Testis (tissue), 3 donors: ENCODE data around the gene ERI3. TPM values are rescaled to one million over a fixed set of nuclear protein-coding genes. Genes with fewer than 3 reads are reported as not detected.

Experiments used
- DNase-seq: peaks from one replicate; pipeline ENCODE4 v3.0.0-alpha.2; 2019
- H3K27ac ChIP-seq, 2 donors: fragments of 200-600 bp; sonication (generic); one replicate each; pipeline ENCODE4 v1.5.1; 2019
- H3K27me3 ChIP-seq: fragments of 200-600 bp; sonication (generic); one replicate; pipeline ENCODE4 v1.5.1; 2019
- H3K36me3 ChIP-seq: fragments of 200-600 bp; sonication (generic); one replicate; pipeline ENCODE4 v1.5.1; 2017; ENCODE audit warnings: low read depth; ENCODE audit errors: missing control alignments
- H3K4me1 ChIP-seq: fragments of 200-600 bp; sonication (generic); one replicate; pipeline ENCODE4 v1.5.1; 2019
- H3K4me3 ChIP-seq, 2 donors: fragments of 200-600 bp; sonication (generic); one replicate each; pipeline ENCODE4 v1.5.1; 2017 to 2019
- H3K9me3 ChIP-seq: fragments of 200-600 bp; sonication (generic); one replicate; pipeline ENCODE4 v1.5.1; 2017
- POLR2A ChIP-seq: fragments of 450-650 bp; IDR thresholded peaks from one replicate; pipeline ENCODE4 v1.6.1; 2017; ENCODE audit warnings: antibody characterized with exemption, mild to moderate bottlenecking, moderate library complexity
- WGBS, 2 donors: methylation state at CpG; one replicate each; pipeline ENCODE4 v1.1.5; 2018; 5-methylcytosine and 5-hydroxymethylcytosine counted together
- intact Hi-C: fragments of 100-400 bp; cut with DNase I; formaldehyde crosslinking; loops from one replicate; pipeline ENCODE4 v1.15.1; 2023; ENCODE audit warnings: low total_unique reads
- polyA plus RNA-seq: library from polyadenylated mRNA; stranded (reverse); fragments of 350-450 nt; fragmentation: Illumina TruSeq; extraction: RNeasy Lipid Tissue Mini Kit (QIAGEN cat#74804); gene quantifications from one replicate; pipeline ENCODE4 v1.2.3, GENCODE V29; 2014; ENCODE audit warnings: low read depth, low replicate concordance; ENCODE audit not compliant: insufficient read depth
- total RNA-seq, 2 donors: library from RNA; depleted of rRNA; stranded (reverse); fragments of >200 nt; gene quantifications; one replicate each; pipeline ENCODE4 v1.2.3, GENCODE V29; 2016
- TF ChIP-seq, protein P1 (sequence below), 3 experiments: fragments of 450-650 bp in 2 of 3; fragments of 200-600 bp in 1 of 3; sonication (generic) in 1 of 3; IDR thresholded peaks; one replicate each; pipeline ENCODE4 v1.5.1; 2016 to 2019; ENCODE audit warnings: antibody characterized with exemption in 3 of 3, mild to moderate bottlenecking in 2 of 3, moderate library complexity in 1 of 3

ERI3 gene
- total and polyA plus RNA-seq, 3 donors from 2014 or later = 104 to 140 (median 109) TPM

DNA sequence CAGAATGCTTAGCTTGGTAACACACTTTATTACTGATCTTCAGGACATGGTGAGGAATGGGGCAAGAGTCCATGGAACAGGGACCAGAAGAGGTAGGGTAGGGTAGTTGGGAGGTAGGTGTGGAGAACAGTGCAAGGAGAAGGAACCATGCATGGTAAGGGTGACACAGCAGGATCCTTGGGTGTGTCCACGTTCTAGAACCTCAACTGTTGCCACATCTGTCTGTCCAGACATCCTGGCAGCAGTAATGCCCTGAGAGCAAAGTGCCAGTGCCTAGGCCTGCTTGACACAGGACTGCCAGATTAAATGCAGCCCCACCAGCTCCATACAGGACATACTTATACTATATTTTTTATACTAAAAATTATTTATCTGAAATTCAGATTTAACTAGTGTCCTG, 127.8 kb downstream of the ERI3 start:
- H3K9me3 ChIP-seq = no peaks in the 10 kb centered on the region
- DNase-seq = no peak
- no peaks in the 10 kb centered on the region for H3K36me3 ChIP-seq
- TF ChIP-seq, protein P1, sequence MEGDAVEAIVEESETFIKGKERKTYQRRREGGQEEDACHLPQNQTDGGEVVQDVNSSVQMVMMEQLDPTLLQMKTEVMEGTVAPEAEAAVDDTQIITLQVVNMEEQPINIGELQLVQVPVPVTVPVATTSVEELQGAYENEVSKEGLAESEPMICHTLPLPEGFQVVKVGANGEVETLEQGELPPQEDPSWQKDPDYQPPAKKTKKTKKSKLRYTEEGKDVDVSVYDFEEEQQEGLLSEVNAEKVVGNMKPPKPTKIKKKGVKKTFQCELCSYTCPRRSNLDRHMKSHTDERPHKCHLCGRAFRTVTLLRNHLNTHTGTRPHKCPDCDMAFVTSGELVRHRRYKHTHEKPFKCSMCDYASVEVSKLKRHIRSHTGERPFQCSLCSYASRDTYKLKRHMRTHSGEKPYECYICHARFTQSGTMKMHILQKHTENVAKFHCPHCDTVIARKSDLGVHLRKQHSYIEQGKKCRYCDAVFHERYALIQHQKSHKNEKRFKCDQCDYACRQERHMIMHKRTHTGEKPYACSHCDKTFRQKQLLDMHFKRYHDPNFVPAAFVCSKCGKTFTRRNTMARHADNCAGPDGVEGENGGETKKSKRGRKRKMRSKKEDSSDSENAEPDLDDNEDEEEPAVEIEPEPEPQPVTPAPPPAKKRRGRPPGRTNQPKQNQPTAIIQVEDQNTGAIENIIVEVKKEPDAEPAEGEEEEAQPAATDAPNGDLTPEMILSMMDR (IDR thresholded peaks at IDR 0.05) = no peak
- no peak for TF ChIP-seq POLR2A
- intact Hi-C loops = no loop called here
- no peaks in the 10 kb centered on the region for H3K4me1 ChIP-seq
- no peaks in the 10 kb centered on the region for H3K27me3 ChIP-seq
- H3K27ac ChIP-seq = no peak overlapping the region
- WGBS, 2 donors = 85 to 100% methylated on average over 1 of the region's 1 CpG
- no peak overlapping the region for H3K4me3 ChIP-seq

DNA sequence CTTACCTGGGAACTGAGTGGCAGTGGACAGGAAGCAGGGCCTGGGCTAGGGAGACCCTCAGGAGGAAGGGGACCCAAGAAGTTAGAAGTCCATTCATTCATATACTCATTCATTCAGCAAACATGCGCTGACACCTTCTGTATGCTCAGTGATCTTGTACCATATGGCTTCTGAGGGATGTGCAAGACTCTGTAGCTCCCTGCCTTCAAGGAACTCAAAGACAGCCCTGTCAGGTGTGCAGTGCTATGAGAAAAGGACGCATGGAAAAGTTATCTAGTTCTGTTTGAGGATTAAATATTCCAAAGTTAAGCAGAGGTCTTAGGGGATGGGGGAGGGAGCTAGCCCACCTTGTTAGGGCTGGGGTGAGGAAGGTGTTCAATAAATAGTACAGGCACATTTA, 129.3 kb downstream of the ERI3 start:
- H3K27me3 ChIP-seq = no peaks in the 10 kb centered on the region
- no peak overlapping the region for H3K4me3 ChIP-seq
- 96 to 100% methylated on average over 2 of the region's 2 CpGs for WGBS, 2 donors
- no peaks in the 10 kb centered on the region for H3K4me1 ChIP-seq
- intact Hi-C loops = no loop called here
- no peaks in the 10 kb centered on the region for H3K36me3 ChIP-seq
- DNase-seq = no peak
- no peak overlapping the region for H3K27ac ChIP-seq
- TF ChIP-seq, protein P1 (IDR thresholded peaks at IDR 0.05) = no peak
- no peak for TF ChIP-seq POLR2A
- no peaks in the 10 kb centered on the region for H3K9me3 ChIP-seq

DNA sequence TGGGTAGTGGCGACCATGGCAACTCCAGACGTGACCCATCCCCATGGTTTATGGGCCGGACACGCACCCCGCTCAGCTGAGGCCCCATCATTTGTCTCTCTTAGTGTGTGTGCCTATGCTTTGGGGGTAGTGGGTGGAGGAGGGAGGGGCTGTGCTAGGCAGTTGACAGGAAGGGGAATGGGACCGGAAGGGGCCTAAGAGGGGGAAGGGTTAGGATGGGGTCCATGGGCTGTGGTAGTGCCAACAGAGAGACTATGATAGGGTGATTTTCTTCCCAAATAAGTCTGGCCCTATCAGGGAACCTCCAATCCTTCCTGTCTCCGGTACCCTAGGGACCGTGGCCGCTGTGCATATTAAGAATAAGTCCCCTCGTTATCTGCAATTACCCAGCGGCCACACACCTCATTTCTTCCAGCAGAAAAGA, 131.9 kb downstream of the ERI3 start:
- no peak overlapping the region for H3K27ac ChIP-seq
- TF ChIP-seq POLR2A = no peak
- no peaks in the 10 kb centered on the region for H3K9me3 ChIP-seq
- no peak for DNase-seq
- WGBS, 2 donors = 87 to 96% methylated on average over 8 to 11 of the region's 11 CpGs
- no peaks in the 10 kb centered on the region for H3K4me1 ChIP-seq
- no peaks in the 10 kb centered on the region for H3K36me3 ChIP-seq
- intact Hi-C loops = no loop called here
- no peak overlapping the region for H3K4me3 ChIP-seq
- H3K27me3 ChIP-seq = no peaks in the 10 kb centered on the region

DNA sequence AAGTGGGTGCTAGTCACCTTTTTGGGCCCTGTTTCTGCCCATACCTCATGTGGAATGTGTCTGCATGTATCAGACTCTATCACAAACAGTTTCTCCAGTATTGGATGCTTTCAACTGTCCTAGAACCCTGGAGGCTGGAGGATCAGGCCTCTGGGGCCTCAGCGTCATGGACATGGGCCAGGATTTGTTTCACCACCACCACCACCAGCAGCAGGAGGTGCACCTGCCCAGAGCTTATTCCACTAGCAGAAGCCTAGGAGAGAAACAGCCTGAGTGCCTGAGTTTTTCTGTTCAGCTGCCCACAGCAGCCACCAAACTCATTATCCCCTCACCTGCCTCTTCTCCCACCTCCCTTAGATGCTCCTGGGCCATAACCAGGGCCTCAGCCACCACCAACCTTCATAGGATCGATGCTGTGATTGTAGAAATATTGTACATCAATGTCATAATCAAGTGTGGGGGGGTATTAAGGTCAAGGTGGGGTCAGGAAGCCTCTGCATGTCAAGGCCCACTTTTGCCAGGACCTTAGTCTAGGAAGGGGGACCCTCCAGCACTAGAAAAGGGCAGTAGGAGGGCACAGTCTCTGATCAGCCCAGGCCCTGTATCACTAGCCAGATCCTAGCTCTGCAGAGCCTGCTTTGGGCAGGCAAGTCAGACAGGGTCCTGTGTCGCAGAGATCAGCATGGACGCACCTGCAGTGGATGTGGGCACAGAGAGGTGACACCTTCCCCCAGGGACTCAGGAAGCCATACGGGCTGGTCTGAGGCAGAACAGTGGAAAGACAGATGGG, 132.5 kb downstream of the ERI3 start:
- no peak overlapping the region for H3K4me3 ChIP-seq
- H3K4me1 ChIP-seq = no peaks in the 10 kb centered on the region
- TF ChIP-seq, protein P1 (IDR thresholded peaks at IDR 0.05) = no peak
- TF ChIP-seq POLR2A = no peak
- H3K27ac ChIP-seq = no peak overlapping the region
- no peak for DNase-seq
- no peaks in the 10 kb centered on the region for H3K36me3 ChIP-seq
- intact Hi-C loops = no loop called here
- H3K27me3 ChIP-seq = no peaks in the 10 kb centered on the region
- WGBS, 2 donors = 76 to 79% methylated on average over 4 to 5 of the region's 5 CpGs
- H3K9me3 ChIP-seq = no peaks in the 10 kb centered on the region

DNA sequence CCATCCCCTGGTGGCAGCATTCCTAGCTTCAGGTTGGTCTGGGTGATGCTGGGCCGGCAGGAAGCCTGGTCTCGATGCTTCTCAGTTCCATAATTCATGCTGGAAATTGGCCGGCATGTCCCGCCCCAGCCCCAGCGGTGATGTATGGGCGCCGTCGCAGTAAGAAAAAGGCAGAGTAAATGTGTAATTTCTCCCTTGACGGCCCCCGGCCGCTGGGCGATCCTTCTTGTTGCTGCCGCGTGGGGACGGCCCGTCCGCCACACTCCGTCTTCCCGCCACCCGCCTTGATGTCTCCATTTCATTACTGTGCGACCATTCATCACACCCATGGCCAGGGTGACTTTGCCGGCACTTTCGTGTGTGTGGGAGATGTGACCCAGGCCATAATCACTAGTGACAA, 133.3 kb downstream of the ERI3 start:
- intact Hi-C loops = no loop called here
- Histone ChIP-seq H3K4me3 (no peak overlapping the region), H3K27me3 (no peaks in the 10 kb centered on the region), H3K9me3 (no peaks in the 10 kb centered on the region), H3K27ac (no peak overlapping the region), H3K4me1 (no peaks in the 10 kb centered on the region), H3K36me3 (no peaks in the 10 kb centered on the region)
- DNase-seq = no peak
- TF ChIP-seq, protein P1 (IDR thresholded peaks at IDR 0.05) = no peak
- TF ChIP-seq POLR2A = no peak
- WGBS, 2 donors = 89 to 94% methylated on average over 23 of the region's 23 CpGs
